GM12874 (cell line): ENCODE measurements around the gene MARF1.

Source experiments
- CTCF ChIP-seq: IDR thresholded peaks from 2 replicates; pipeline ENCODE4 v1.5.1; 2011; ENCODE audit warnings: low read depth, mild to moderate bottlenecking, control low read depth, low read length, moderate library complexity; ENCODE audit not compliant: insufficient read depth

MARF1 gene

DNA sequence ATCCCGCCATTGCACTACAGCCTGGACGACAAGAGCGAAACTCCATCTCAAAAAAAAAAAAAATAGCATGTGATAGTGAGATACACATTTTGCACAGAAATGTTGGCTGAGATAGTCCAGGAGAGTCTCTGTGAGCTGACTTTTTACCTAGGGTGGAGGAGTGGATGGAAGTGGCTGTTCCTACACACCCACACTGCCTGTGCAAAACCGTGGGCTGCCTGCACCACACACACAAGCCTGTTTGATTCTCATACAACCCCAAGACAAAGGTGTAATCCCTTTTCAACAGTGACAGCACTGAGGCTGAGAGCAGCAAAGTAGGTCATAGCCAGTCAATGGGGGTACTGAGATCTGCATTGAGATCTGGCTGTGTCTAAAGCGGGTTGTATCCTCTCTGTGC, 86.8 kb downstream of the MARF1 start:
- TF ChIP-seq CTCF, result no peak

- no peak for TF ChIP-seq CTCF
These were observed 89.5 kb downstream of the MARF1 start for GRCh38 chr16:15553313-15554088.

- TF ChIP-seq CTCF, result no peak
These were observed 90.4 kb downstream of the MARF1 start for GRCh38 chr16:15552507-15552906.

GRCh38 chr16:15548482-15548891, 94.5 kb downstream of the MARF1 start:
- no peak for TF ChIP-seq CTCF

DNA sequence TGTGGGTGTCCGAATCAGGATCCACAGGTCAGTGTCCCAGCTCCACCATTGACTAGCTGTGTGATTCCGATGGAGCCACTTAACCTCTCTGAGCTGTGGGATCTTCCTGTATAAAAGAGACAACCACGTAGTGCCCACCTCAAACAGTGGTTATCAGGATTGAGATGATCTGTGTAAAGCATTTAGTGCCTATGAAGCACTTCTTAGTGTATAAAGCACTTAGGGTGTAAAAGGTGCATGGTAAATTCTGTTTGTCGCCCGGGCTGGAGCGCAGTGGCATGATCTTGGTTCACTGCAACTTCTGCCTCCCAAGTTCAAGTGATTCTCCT, 95.2 kb downstream of the MARF1 start:
- no peak for TF ChIP-seq CTCF

- TF ChIP-seq CTCF, result no peak
These were observed 97.4 kb downstream of the MARF1 start for GRCh38 chr16:15545544-15545943.

DNA sequence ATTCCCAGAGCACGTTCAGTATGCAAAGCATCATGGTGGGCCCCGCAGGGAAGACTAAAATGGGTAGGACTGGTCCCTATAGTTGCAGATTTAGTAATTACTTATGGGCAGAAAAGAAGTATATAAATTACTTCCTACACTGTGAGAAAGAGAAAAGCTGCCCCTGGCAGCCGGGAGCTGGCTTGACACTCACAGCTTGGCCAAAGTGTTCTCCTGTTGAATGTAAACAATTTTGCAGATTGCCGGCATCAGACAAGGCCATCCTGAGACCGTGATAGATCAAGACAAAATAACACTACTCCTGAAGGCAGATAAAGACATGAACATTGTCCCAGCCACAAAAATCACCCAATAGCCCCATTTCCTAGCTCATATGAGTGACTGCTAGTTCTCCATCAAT, 98.5 kb downstream of the MARF1 start:
- TF ChIP-seq CTCF, result no peak
